ENCODE measurements around the gene WNK3.

The WNK3 gene

DNA sequence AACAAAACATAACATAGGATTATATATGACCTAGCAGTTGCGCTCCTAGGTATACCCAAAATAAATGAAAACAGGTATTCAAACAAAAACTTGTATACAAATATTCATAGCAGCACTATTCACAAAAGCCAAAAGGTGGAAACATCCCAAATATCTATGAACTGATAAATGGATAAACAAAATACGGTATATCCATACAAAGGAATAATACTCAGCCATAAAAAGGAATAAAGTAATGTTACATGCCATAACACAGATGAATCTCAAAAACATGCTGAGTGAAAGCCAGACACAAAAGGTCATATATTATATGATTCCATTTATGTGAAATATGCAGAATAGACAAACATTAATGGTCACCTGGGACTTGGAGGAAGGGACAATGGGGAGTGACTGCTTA, 5.2 kb downstream of the WNK3 start:
- TF ChIP-seq, protein P1, sequence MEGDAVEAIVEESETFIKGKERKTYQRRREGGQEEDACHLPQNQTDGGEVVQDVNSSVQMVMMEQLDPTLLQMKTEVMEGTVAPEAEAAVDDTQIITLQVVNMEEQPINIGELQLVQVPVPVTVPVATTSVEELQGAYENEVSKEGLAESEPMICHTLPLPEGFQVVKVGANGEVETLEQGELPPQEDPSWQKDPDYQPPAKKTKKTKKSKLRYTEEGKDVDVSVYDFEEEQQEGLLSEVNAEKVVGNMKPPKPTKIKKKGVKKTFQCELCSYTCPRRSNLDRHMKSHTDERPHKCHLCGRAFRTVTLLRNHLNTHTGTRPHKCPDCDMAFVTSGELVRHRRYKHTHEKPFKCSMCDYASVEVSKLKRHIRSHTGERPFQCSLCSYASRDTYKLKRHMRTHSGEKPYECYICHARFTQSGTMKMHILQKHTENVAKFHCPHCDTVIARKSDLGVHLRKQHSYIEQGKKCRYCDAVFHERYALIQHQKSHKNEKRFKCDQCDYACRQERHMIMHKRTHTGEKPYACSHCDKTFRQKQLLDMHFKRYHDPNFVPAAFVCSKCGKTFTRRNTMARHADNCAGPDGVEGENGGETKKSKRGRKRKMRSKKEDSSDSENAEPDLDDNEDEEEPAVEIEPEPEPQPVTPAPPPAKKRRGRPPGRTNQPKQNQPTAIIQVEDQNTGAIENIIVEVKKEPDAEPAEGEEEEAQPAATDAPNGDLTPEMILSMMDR (IDR thresholded peaks at IDR 0.05) = no peak

DNA sequence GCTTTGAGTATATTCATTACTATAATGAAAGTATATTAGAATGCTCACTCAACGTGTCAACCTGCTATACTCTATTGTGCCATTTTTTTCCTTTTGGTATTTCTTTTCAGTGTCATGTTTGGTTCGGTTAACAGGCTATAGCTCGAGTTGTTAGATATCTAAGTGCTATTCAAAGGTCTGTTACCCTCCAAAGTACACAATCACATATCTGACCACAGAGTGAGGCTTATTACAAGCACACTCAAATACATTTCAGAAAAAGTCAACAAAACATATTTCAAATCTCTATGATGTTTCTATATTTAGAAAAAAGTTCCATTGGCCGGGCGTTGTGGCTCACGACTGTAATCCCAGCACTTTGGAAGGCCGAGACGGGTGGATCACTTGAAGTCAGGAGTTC, 32.8 kb downstream of the WNK3 start:
- TF ChIP-seq, protein P1 (IDR thresholded peaks at IDR 0.05) = no peak

DNA sequence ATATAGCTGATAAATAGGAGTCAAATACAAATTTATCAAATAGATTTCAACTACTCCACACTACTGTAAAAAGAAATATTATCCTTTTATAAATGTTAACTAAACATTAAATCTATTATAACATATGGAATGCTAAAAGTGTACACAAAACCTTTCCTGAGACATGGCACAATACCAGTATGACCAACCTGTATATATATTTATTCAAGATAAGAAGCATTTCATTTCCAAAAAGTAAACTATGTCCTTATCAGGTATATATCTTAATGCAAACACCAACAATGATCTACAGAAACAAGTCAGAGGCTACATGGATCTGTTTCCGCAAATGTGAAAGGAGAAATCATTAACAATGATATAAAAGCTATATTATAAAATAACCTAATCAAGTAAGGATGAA, 37.8 kb downstream of the WNK3 start:
- TF ChIP-seq, protein P1 (IDR thresholded peaks at IDR 0.05) = no peak

DNA sequence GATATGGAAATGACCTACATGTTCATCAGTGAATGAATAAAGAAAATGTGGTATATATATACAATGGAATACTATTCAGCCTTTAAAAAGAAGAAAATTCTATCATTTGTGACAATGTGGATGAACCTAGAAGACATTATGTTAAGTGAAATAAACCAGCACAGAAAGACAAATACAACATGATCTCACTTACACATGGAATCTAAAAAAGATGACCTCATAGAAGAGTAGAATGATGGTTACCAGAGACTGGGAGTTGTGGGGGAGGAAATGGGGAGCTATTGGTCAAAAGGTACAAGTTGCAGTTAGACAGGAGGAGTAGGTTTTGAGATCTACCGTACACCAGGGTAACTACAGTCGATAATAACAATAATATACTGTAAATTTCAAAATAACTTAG, 51.5 kb downstream of the WNK3 start:
- TF ChIP-seq, protein P1 (IDR thresholded peaks at IDR 0.05) = no peak

DNA sequence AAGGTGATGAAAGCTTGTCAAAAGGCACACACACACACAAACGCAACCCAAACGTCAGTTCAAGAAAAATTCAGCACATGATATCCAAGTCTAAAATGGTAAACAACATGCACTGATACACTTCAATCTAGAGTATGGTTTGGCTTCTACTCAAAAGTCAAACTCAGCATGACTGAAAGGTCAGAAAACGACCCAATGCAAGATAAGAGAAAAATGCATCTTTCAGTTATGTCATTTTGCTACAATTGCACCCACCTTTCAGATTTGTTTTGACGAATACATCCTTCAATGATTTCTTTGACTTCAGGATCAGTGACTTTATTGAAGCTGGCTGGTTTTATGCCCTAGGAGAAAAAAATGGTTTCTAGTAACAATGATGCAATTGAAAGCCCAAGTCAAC, 56.3 kb downstream of the WNK3 start:
- TF ChIP-seq, protein P1 (IDR thresholded peaks at IDR 0.05) = no peak

DNA sequence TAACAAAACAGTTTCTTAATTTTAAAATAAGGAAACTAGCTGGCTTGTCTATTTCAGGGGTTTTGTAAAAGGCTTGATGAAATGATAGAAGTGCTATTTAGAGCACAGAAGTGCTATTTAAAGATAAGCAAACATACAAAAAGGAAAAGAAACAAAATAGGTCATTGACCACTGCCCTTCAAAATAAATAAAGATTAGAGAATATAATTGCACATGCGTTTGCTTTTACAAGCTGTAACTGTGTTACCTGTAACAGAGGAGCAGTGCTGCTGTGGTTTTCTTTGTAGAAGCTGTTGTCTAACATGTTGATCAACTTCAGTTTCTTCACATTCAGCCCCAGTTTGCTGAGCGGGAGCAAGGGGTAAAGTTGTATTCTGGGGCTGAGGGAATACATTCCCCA, 63.5 kb downstream of the WNK3 start:
- TF ChIP-seq, protein P1 (IDR thresholded peaks at IDR 0.05) = no peak

DNA sequence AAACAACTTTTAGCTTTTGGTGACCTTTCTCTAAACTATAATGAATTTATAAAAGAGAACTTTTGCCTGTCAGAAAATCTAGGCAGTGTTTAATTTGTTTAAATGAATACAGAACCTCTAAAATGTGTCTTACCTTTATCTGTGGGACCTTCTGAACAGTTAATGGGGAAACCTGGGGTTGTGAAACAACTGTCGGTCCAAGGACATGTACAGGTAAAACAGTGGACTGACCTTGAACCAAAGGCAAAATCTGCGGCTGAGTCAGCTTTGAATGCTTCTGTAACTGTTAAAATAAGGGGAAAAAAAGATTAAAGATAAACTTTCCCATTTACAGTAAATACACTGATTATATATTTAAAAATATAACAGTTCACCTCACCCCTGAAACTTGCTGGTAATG, 65.1 kb downstream of the WNK3 start:
- TF ChIP-seq, protein P1 (IDR thresholded peaks at IDR 0.05) = no peak

DNA sequence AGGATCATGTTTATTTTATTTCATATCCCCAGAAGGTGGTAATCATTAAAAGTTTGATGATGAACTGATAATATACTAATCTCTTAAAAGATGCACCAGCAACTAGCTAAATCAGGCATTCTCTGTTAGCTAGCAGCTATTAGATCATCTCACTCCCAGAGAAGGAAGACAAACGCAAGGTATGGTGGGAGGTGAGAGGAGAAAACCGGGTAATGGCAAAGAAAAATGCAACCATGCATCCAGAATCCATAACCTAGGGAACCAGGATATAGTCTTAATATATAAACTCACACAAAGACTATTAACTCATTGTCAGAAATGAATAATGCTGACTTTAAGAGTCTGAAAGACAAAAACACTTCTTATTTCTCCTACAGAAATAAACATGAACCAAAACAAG, 66.1 kb downstream of the WNK3 start:
- TF ChIP-seq, protein P1 (IDR thresholded peaks at IDR 0.05) = no peak
